GM23338 (cell line): ENCODE data around the gene ARL6IP5. TPM values are rescaled to one million over a fixed set of nuclear protein-coding genes. Genes with fewer than 3 reads are reported as not detected.

Experiments
- ATAC-seq: fragments of 200-7000 bp; cut with Tn5 transposase; 3 replicates; pipeline ENCODE4 v1.9.1; 2020
- DNase-seq: peaks from one replicate; pipeline ENCODE4 v3.0.0-alpha.2; 2015; ENCODE audit warnings: low spot score
- H2AFZ ChIP-seq: fragments of 200-600 bp; sonication (generic); 2 replicates; pipeline ENCODE4 v1.8.0; 2016; ENCODE audit warnings: antibody characterized with exemption, mild to moderate bottlenecking, moderate library complexity
- H3F3A ChIP-seq: fragments of 200-600 bp; sonication (generic); replicated peaks from 2 replicates; pipeline ENCODE4 v1.8.0; 2017; ENCODE audit warnings: antibody characterized with exemption, mixed run types, low read depth
- H3K27ac ChIP-seq: fragments of 200-600 bp; sonication (generic); 2 replicates; pipeline ENCODE4 v1.6.1; 2016; ENCODE audit warnings: low read depth
- H3K27me3 ChIP-seq: fragments of 200-600 bp; sonication (generic); 2 replicates; pipeline ENCODE4 v1.8.0; 2016; ENCODE audit warnings: mild to moderate bottlenecking, mixed run types, moderate library complexity; ENCODE audit not compliant: insufficient read depth
- H3K36me3 ChIP-seq: fragments of 200-600 bp; sonication (generic); 2 replicates; pipeline ENCODE4 v1.8.0; 2016; ENCODE audit warnings: mild to moderate bottlenecking; ENCODE audit not compliant: insufficient read depth
- H3K4me1 ChIP-seq: fragments of 200-600 bp; sonication (generic); 2 replicates; pipeline ENCODE4 v1.8.0; 2016; ENCODE audit warnings: mild to moderate bottlenecking, moderate library complexity; ENCODE audit not compliant: insufficient read depth
- H3K4me2 ChIP-seq: fragments of 200-600 bp; sonication (generic); 2 replicates; pipeline ENCODE4 v1.7.1; 2017; ENCODE audit warnings: mixed run types
- H3K4me3 ChIP-seq: fragments of 200-600 bp; sonication (generic); 2 replicates; pipeline ENCODE4 v1.6.1; 2016; ENCODE audit warnings: mixed run types
- H3K79me2 ChIP-seq: fragments of 200-600 bp; sonication (generic); replicated peaks from 2 replicates; pipeline ENCODE4 v1.8.0; 2017; ENCODE audit warnings: mild to moderate bottlenecking; ENCODE audit not compliant: insufficient read depth
- H3K9me2 ChIP-seq: fragments of 200-600 bp; sonication (generic); 2 replicates; pipeline ENCODE4 v1.8.0; 2017; ENCODE audit not compliant: insufficient read depth
- H4K20me1 ChIP-seq: fragments of 200-600 bp; sonication (generic); replicated peaks from 2 replicates; pipeline ENCODE4 v1.8.0; 2017; ENCODE audit warnings: mild to moderate bottlenecking; ENCODE audit not compliant: insufficient read depth
- H3K27ac Mint-ChIP-seq: 2 replicates; pipeline ENCODE4 v1.8.0; 2020; ENCODE audit warnings: inconsistent platforms, mild to moderate bottlenecking, moderate library complexity, mixed read lengths
- H3K27me3 Mint-ChIP-seq: 3 replicates; pipeline ENCODE4 v1.8.0; 2022; ENCODE audit warnings: low read depth, mild to moderate bottlenecking, moderate library complexity, mixed read lengths, inconsistent platforms; ENCODE audit not compliant: insufficient read depth, poor library complexity
- H3K36me3 Mint-ChIP-seq: 3 replicates; pipeline ENCODE4 v1.8.0; 2021; ENCODE audit warnings: low read depth, mild to moderate bottlenecking, inconsistent platforms, moderate library complexity, mixed read lengths
- H3K4me1 Mint-ChIP-seq: 3 replicates; pipeline ENCODE4 v1.8.0; 2020; ENCODE audit warnings: mild to moderate bottlenecking, inconsistent platforms, mixed read lengths
- H3K4me3 Mint-ChIP-seq: 3 replicates; pipeline ENCODE4 v1.8.0; 2021; ENCODE audit warnings: moderate library complexity, mild to moderate bottlenecking, inconsistent platforms, mixed read lengths
- H3K9me3 Mint-ChIP-seq: 3 replicates; pipeline ENCODE4 v1.8.0; 2020; ENCODE audit warnings: moderate library complexity, mild to moderate bottlenecking, inconsistent platforms, mixed read lengths
- CREB1 ChIP-seq: fragments of 250-450 bp; sonication (Bioruptor Pico); IDR thresholded peaks from 2 replicates; pipeline ENCODE4 v1.5.0; 2020; ENCODE audit warnings: low read depth, mild to moderate bottlenecking, moderate library complexity
- CTCF ChIP-seq, 2 experiments: fragments of 200-600 bp in 1 of 2; sonication (generic) in 1 of 2; conservative IDR thresholded peaks; 2 replicates each; pipeline versions ENCODE4 v1.5.1 to v1.6.1; 2016 to 2017; ENCODE audit warnings: antibody characterized with exemption in 2 of 2, low read depth in 2 of 2, mild to moderate bottlenecking in 2 of 2, moderate library complexity in 1 of 2
- EZH2 ChIP-seq: fragments of 200-600 bp; sonication (generic); IDR thresholded peaks from one replicate; pipeline ENCODE4 v1.8.0; 2017; ENCODE audit warnings: antibody characterized with exemption, mild to moderate bottlenecking, low read depth; ENCODE audit not compliant: unreplicated experiment
- EZH2phosphoT487 ChIP-seq: fragments of 200-600 bp; sonication (generic); IDR thresholded peaks from one replicate; pipeline ENCODE4 v1.8.1; 2018; ENCODE audit warnings: antibody characterized with exemption; ENCODE audit not compliant: unreplicated experiment
- JUNB ChIP-seq: IDR thresholded peaks from one replicate; pipeline ENCODE4 v1.6.1; 2016; ENCODE audit warnings: antibody characterized with exemption; ENCODE audit not compliant: unreplicated experiment
- NANOG ChIP-seq: IDR thresholded peaks from 2 replicates; pipeline ENCODE4 v1.6.1; 2016; ENCODE audit warnings: antibody characterized with exemption, borderline replicate concordance
- POLR2AphosphoS5 ChIP-seq: IDR thresholded peaks from 2 replicates; pipeline ENCODE4 v1.6.1; 2016; ENCODE audit warnings: antibody characterized with exemption, low read depth
- STAT1 ChIP-seq: IDR thresholded peaks from one replicate; pipeline ENCODE4 v1.6.1; 2016; ENCODE audit warnings: antibody characterized with exemption; ENCODE audit not compliant: unreplicated experiment
- ZNF114 ChIP-seq: fragments of 250-450 bp; sonication (Bioruptor Pico); IDR thresholded peaks from 2 replicates; pipeline ENCODE4 v1.5.0; 2020; ENCODE audit warnings: mild to moderate bottlenecking, moderate library complexity
- ZNF331 ChIP-seq: fragments of 250-450 bp; sonication (Bioruptor Pico); IDR thresholded peaks from 2 replicates; pipeline ENCODE4 v1.5.0; 2020; ENCODE audit warnings: low read depth, mild to moderate bottlenecking, moderate library complexity
- polyA plus RNA-seq: library from polyadenylated mRNA; unstranded; fragments of >200 nt; fragmentation: Nextera tagmentation; extraction: Ambion mirVana; gene quantifications from 2 replicates; pipeline ENCODE4 v1.2.1, GENCODE V29; 2016
- total RNA-seq: library from RNA; depleted of rRNA; stranded (reverse); fragments of >200 nt; shearing (Covaris generic); gene quantifications from 2 replicates; pipeline ENCODE4 v1.2.3, GENCODE V29; 2014
- TF ChIP-seq, protein P1 (sequence below): IDR thresholded peaks from 2 replicates; pipeline ENCODE4 v1.6.1; 2016; ENCODE audit warnings: antibody characterized with exemption
- TF ChIP-seq, protein P2 (sequence below): fragments of 250-450 bp; sonication (Bioruptor Pico); IDR thresholded peaks from 2 replicates; pipeline ENCODE4 v1.5.0; 2020; ENCODE audit warnings: mild to moderate bottlenecking, moderate library complexity
- TF ChIP-seq, protein P3 (sequence below): IDR thresholded peaks from one replicate; pipeline ENCODE4 v1.6.1; 2018; ENCODE audit warnings: antibody characterized with exemption; ENCODE audit not compliant: unreplicated experiment

The ARL6IP5 gene
- total and polyA plus RNA-seq, 2 experiments from 2014 or later, result 28.8 to 39.8 TPM

GRCh38 chr3:69058947-69059224 is 25.9 kb upstream of the ARL6IP5 start:
- no peak overlapping the region for H3K4me2 ChIP-seq
- no peaks in the 10 kb centered on the region for H3K9me2 ChIP-seq
- Mint-ChIP-seq H3K36me3 (peaks cover 56% of the 10 kb centered on the region), H3K4me1 (no peaks in the 10 kb centered on the region), H3K27ac (no peak overlapping the region), H3K9me3 (no peaks in the 10 kb centered on the region), H3K27me3 (no peaks in the 10 kb centered on the region), H3K4me3 (no peak overlapping the region)
- H3K4me3 ChIP-seq, result no peak overlapping the region
- H3K36me3 ChIP-seq, result peaks cover 43% of the 10 kb centered on the region
- no peaks in the 10 kb centered on the region for H3K79me2 ChIP-seq
- H4K20me1 ChIP-seq, result no peaks in the 10 kb centered on the region
- no peak for DNase-seq
- no peak for TF ChIP-seq CREB1 (CRISPR knock-in tag)
- TF ChIP-seq EZH2, result no peak
- no peak for TF ChIP-seq ZNF331
- no peak for TF ChIP-seq ZNF114
- TF ChIP-seq NANOG, result no peak
- no peak for TF ChIP-seq POLR2AphosphoS5
- TF ChIP-seq, protein P1, sequence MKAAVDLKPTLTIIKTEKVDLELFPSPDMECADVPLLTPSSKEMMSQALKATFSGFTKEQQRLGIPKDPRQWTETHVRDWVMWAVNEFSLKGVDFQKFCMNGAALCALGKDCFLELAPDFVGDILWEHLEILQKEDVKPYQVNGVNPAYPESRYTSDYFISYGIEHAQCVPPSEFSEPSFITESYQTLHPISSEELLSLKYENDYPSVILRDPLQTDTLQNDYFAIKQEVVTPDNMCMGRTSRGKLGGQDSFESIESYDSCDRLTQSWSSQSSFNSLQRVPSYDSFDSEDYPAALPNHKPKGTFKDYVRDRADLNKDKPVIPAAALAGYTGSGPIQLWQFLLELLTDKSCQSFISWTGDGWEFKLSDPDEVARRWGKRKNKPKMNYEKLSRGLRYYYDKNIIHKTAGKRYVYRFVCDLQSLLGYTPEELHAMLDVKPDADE, result no peak
- TF ChIP-seq CTCF (conservative IDR thresholded peaks at IDR 0.05; ENCODE audit: low read depth in 2 of 2), result no peak
- TF ChIP-seq EZH2phosphoT487, result no peak
- TF ChIP-seq, protein P2, sequence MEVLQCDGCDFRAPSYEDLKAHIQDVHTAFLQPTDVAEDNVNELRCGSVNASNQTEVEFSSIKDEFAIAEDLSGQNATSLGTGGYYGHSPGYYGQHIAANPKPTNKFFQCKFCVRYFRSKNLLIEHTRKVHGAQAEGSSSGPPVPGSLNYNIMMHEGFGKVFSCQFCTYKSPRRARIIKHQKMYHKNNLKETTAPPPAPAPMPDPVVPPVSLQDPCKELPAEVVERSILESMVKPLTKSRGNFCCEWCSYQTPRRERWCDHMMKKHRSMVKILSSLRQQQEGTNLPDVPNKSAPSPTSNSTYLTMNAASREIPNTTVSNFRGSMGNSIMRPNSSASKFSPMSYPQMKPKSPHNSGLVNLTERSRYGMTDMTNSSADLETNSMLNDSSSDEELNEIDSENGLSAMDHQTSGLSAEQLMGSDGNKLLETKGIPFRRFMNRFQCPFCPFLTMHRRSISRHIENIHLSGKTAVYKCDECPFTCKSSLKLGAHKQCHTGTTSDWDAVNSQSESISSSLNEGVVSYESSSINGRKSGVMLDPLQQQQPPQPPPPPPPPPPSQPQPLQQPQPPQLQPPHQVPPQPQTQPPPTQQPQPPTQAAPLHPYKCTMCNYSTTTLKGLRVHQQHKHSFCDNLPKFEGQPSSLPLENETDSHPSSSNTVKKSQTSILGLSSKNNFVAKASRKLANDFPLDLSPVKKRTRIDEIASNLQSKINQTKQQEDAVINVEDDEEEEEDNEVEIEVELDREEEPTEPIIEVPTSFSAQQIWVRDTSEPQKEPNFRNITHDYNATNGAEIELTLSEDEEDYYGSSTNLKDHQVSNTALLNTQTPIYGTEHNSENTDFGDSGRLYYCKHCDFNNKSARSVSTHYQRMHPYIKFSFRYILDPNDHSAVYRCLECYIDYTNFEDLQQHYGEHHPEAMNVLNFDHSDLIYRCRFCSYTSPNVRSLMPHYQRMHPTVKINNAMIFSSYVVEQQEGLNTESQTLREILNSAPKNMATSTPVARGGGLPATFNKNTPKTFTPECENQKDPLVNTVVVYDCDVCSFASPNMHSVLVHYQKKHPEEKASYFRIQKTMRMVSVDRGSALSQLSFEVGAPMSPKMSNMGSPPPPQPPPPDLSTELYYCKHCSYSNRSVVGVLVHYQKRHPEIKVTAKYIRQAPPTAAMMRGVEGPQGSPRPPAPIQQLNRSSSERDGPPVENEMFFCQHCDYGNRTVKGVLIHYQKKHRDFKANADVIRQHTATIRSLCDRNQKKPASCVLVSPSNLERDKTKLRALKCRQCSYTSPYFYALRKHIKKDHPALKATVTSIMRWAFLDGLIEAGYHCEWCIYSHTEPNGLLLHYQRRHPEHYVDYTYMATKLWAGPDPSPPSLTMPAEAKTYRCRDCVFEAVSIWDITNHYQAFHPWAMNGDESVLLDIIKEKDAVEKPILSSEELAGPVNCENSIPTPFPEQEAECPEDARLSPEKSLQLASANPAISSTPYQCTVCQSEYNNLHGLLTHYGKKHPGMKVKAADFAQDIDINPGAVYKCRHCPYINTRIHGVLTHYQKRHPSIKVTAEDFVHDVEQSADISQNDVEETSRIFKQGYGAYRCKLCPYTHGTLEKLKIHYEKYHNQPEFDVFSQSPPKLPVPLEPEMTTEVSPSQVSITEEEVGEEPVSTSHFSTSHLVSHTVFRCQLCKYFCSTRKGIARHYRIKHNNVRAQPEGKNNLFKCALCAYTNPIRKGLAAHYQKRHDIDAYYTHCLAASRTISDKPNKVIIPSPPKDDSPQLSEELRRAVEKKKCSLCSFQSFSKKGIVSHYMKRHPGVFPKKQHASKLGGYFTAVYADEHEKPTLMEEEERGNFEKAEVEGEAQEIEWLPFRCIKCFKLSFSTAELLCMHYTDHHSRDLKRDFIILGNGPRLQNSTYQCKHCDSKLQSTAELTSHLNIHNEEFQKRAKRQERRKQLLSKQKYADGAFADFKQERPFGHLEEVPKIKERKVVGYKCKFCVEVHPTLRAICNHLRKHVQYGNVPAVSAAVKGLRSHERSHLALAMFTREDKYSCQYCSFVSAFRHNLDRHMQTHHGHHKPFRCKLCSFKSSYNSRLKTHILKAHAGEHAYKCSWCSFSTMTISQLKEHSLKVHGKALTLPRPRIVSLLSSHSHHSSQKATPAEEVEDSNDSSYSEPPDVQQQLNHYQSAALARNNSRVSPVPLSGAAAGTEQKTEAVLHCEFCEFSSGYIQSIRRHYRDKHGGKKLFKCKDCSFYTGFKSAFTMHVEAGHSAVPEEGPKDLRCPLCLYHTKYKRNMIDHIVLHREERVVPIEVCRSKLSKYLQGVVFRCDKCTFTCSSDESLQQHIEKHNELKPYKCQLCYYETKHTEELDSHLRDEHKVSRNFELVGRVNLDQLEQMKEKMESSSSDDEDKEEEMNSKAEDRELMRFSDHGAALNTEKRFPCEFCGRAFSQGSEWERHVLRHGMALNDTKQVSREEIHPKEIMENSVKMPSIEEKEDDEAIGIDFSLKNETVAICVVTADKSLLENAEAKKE (CRISPR knock-in tag), result no peak
- no peak for TF ChIP-seq STAT1
- no peak for TF ChIP-seq JUNB
- TF ChIP-seq, protein P3, sequence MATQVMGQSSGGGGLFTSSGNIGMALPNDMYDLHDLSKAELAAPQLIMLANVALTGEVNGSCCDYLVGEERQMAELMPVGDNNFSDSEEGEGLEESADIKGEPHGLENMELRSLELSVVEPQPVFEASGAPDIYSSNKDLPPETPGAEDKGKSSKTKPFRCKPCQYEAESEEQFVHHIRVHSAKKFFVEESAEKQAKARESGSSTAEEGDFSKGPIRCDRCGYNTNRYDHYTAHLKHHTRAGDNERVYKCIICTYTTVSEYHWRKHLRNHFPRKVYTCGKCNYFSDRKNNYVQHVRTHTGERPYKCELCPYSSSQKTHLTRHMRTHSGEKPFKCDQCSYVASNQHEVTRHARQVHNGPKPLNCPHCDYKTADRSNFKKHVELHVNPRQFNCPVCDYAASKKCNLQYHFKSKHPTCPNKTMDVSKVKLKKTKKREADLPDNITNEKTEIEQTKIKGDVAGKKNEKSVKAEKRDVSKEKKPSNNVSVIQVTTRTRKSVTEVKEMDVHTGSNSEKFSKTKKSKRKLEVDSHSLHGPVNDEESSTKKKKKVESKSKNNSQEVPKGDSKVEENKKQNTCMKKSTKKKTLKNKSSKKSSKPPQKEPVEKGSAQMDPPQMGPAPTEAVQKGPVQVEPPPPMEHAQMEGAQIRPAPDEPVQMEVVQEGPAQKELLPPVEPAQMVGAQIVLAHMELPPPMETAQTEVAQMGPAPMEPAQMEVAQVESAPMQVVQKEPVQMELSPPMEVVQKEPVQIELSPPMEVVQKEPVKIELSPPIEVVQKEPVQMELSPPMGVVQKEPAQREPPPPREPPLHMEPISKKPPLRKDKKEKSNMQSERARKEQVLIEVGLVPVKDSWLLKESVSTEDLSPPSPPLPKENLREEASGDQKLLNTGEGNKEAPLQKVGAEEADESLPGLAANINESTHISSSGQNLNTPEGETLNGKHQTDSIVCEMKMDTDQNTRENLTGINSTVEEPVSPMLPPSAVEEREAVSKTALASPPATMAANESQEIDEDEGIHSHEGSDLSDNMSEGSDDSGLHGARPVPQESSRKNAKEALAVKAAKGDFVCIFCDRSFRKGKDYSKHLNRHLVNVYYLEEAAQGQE, result no peak
- H2AFZ ChIP-seq, result no peak overlapping the region
- H3F3A ChIP-seq, result no peaks in the 10 kb centered on the region
- ATAC-seq, result no peak
- H3K27me3 ChIP-seq, result no peaks in the 10 kb centered on the region
- no peak overlapping the region for H3K27ac ChIP-seq
- no peaks in the 10 kb centered on the region for H3K4me1 ChIP-seq
